ENCODE data around the gene HOXA7. TPM values are rescaled to one million over a fixed set of nuclear protein-coding genes. Genes with fewer than 3 reads are reported as not detected.
A peak's percentile ranks its signal among the peaks of the same experiment; 100 is the strongest.

HOXA7 gene
- total RNA-seq, 1 experiment from 2014 or later = not detected

- no peak for DNase-seq
- H3K4me3 ChIP-seq (ENCODE audit: insufficient read depth, low read depth, low read length) = no peak overlapping the region
- no peaks in the 10 kb centered on the region for H3K36me3 ChIP-seq (replicated peaks; ENCODE audit: control insufficient read depth, insufficient read depth, low read length)
- peaks cover 96% of the 10 kb centered on the region for H3K27me3 ChIP-seq (ENCODE audit: control insufficient read depth, insufficient read depth, low read length)
Measured at GRCh38 chr7:27117887-27118491, 38.5 kb downstream of the HOXA7 start.

- DNase-seq = peak; percentile 80
- H3K36me3 ChIP-seq (replicated peaks; ENCODE audit: control insufficient read depth, insufficient read depth, low read length) = no peaks in the 10 kb centered on the region
- H3K4me3 ChIP-seq (ENCODE audit: insufficient read depth, low read depth, low read length) = no peak overlapping the region
- peaks cover 96% of the 10 kb centered on the region for H3K27me3 ChIP-seq (ENCODE audit: control insufficient read depth, insufficient read depth, low read length)
Measured at GRCh38 chr7:27116962-27117886, 39.3 kb downstream of the HOXA7 start.

GRCh38 chr7:27116031-27116961 is 40.2 kb downstream of the HOXA7 start:
- Histone ChIP-seq H3K27me3 (ENCODE audit: control insufficient read depth, insufficient read depth, low read length) (peaks cover 96% of the 10 kb centered on the region), H3K4me3 (ENCODE audit: insufficient read depth, low read depth, low read length) (no peak overlapping the region)
- DNase-seq = no peak

GRCh38 chr7:27115221-27116026 is 41.1 kb downstream of the HOXA7 start:
- H3K4me3 ChIP-seq (ENCODE audit: insufficient read depth, low read depth, low read length) = no peak overlapping the region
- no peaks in the 10 kb centered on the region for H3K36me3 ChIP-seq (replicated peaks; ENCODE audit: control insufficient read depth, insufficient read depth, low read length)
- DNase-seq = peak; percentile 77
- H3K27me3 ChIP-seq (ENCODE audit: control insufficient read depth, insufficient read depth, low read length) = peaks cover 96% of the 10 kb centered on the region

More at GRCh38 chr7:27116031-27116961, 40.2 kb downstream of the HOXA7 start:
- H3K36me3 ChIP-seq (replicated peaks; ENCODE audit: control insufficient read depth, insufficient read depth, low read length) = no peaks in the 10 kb centered on the region

GRCh38 chr7:27114881-27115220 is 41.6 kb downstream of the HOXA7 start:
- Histone ChIP-seq H3K27me3 (ENCODE audit: control insufficient read depth, insufficient read depth, low read length) (peaks cover 96% of the 10 kb centered on the region), H3K4me3 (ENCODE audit: insufficient read depth, low read depth, low read length) (no peak overlapping the region), H3K36me3 (replicated peaks; ENCODE audit: control insufficient read depth, insufficient read depth, low read length) (no peaks in the 10 kb centered on the region)
- DNase-seq = peak; percentile 14

- DNase-seq = peak; percentile 85
- H3K36me3 ChIP-seq (replicated peaks; ENCODE audit: control insufficient read depth, insufficient read depth, low read length) = no peaks in the 10 kb centered on the region
- no peak overlapping the region for H3K4me3 ChIP-seq (ENCODE audit: insufficient read depth, low read depth, low read length)
- peaks cover 96% of the 10 kb centered on the region for H3K27me3 ChIP-seq (ENCODE audit: control insufficient read depth, insufficient read depth, low read length)
Measured at GRCh38 chr7:27113991-27114769, 42.3 kb downstream of the HOXA7 start.

- Histone ChIP-seq H3K36me3 (replicated peaks; ENCODE audit: control insufficient read depth, insufficient read depth, low read length) (no peaks in the 10 kb centered on the region), H3K27me3 (ENCODE audit: control insufficient read depth, insufficient read depth, low read length) (peaks cover 96% of the 10 kb centered on the region), H3K4me3 (ENCODE audit: insufficient read depth, low read depth, low read length) (peak overlapping the region; percentile 11; the same call in 1 of the 2 replicates)
- DNase-seq = peak; percentile 85
Measured at GRCh38 chr7:27112955-27113949, 43.2 kb downstream of the HOXA7 start.

- Histone ChIP-seq H3K36me3 (replicated peaks; ENCODE audit: control insufficient read depth, insufficient read depth, low read length) (no peaks in the 10 kb centered on the region), H3K27me3 (ENCODE audit: control insufficient read depth, insufficient read depth, low read length) (peaks cover 96% of the 10 kb centered on the region), H3K4me3 (ENCODE audit: insufficient read depth, low read depth, low read length) (no peak overlapping the region)
- no peak for DNase-seq
Measured at GRCh38 chr7:27112361-27112760, 44.1 kb downstream of the HOXA7 start.

GRCh38 chr7:27111751-27112277 is 44.7 kb downstream of the HOXA7 start:
- DNase-seq = no peak
- Histone ChIP-seq H3K36me3 (replicated peaks; ENCODE audit: control insufficient read depth, insufficient read depth, low read length) (no peaks in the 10 kb centered on the region), H3K4me3 (ENCODE audit: insufficient read depth, low read depth, low read length) (no peak overlapping the region), H3K27me3 (ENCODE audit: control insufficient read depth, insufficient read depth, low read length) (peaks cover 96% of the 10 kb centered on the region)

GRCh38 chr7:27111042-27111750 is 45.3 kb downstream of the HOXA7 start:
- peak; percentile 26 for DNase-seq

GRCh38 chr7:27110186-27111031 is 46.1 kb downstream of the HOXA7 start:
- Histone ChIP-seq H3K4me3 (ENCODE audit: insufficient read depth, low read depth, low read length) (peak overlapping the region; percentile 18; the same call in 1 of the 2 replicates), H3K27me3 (ENCODE audit: control insufficient read depth, insufficient read depth, low read length) (peaks cover 96% of the 10 kb centered on the region), H3K36me3 (replicated peaks; ENCODE audit: control insufficient read depth, insufficient read depth, low read length) (no peaks in the 10 kb centered on the region)
- peak; percentile 93 for DNase-seq

More at GRCh38 chr7:27111042-27111750, 45.3 kb downstream of the HOXA7 start:
- Histone ChIP-seq H3K36me3 (replicated peaks; ENCODE audit: control insufficient read depth, insufficient read depth, low read length) (no peaks in the 10 kb centered on the region), H3K27me3 (ENCODE audit: control insufficient read depth, insufficient read depth, low read length) (peaks cover 96% of the 10 kb centered on the region), H3K4me3 (ENCODE audit: insufficient read depth, low read depth, low read length) (no peak overlapping the region)
